Upper lobe of left lung (tissue), 4 donors: ENCODE results near the gene CA4.

ENCODE experiments used
- POLR2A ChIP-seq, 4 donors: fragments of 450-650 bp; IDR thresholded peaks; one replicate each; pipeline ENCODE4 v1.5.1; 2016 to 2017; ENCODE audit warnings: antibody characterized with exemption in 4 of 4, mild to moderate bottlenecking in 2 of 4
- TF ChIP-seq, protein P1 (sequence below), 6 experiments: fragments of 450-650 bp in 4 of 6; fragments of 200-600 bp in 2 of 6; sonication (generic) in 2 of 6; IDR thresholded peaks; one replicate each; pipeline ENCODE4 v1.5.1; 2016 to 2019; ENCODE audit warnings: antibody characterized with exemption in 6 of 6

DNA sequence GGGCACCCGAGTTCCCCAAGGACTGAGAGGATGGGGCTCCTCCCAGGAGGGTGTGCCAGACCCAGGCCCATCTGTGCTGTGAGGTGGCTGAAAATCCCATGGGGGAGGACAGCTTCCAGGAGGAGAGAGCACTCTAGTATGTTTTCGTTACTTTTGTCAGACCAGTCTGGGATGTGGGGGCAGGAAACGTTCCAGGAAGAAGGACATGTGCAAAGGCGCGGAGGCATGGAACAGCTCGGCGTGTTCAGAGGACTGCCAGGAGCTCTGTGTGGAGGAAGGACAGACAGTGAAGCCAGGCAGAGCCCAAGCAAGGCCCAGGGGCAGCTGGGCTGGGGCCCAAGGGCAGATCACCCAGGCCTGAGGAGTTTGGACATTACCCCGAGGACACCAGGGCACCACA, 7.0 kb downstream of the CA4 start:
- TF ChIP-seq POLR2A (IDR thresholded peaks at IDR 0.05), result no peak
- TF ChIP-seq, protein P1, sequence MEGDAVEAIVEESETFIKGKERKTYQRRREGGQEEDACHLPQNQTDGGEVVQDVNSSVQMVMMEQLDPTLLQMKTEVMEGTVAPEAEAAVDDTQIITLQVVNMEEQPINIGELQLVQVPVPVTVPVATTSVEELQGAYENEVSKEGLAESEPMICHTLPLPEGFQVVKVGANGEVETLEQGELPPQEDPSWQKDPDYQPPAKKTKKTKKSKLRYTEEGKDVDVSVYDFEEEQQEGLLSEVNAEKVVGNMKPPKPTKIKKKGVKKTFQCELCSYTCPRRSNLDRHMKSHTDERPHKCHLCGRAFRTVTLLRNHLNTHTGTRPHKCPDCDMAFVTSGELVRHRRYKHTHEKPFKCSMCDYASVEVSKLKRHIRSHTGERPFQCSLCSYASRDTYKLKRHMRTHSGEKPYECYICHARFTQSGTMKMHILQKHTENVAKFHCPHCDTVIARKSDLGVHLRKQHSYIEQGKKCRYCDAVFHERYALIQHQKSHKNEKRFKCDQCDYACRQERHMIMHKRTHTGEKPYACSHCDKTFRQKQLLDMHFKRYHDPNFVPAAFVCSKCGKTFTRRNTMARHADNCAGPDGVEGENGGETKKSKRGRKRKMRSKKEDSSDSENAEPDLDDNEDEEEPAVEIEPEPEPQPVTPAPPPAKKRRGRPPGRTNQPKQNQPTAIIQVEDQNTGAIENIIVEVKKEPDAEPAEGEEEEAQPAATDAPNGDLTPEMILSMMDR (IDR thresholded peaks at IDR 0.05), result no peak
